ENCODE results near the gene CFAP57. TPM values are rescaled to one million over a fixed set of nuclear protein-coding genes. Genes with fewer than 3 reads are reported as not detected.

The CFAP57 gene
- total and polyA plus RNA-seq, 9 of the 15 experiments (the other 6 are each of a cell fraction or from before 2014, with no cell fraction given), result 0.04 to 0.22 (median 0.07) TPM; not detected in 3

GRCh38 chr1:43171876-43172526 is at the start of gene CFAP57, which contains the start of gene EBNA1BP2 (continued):
- TF ChIP-seq THAP12 (CRISPR knock-in tag; IDR thresholded peaks at IDR 0.05) (peak; percentile 50; the same call in 1 of the 2 replicates), ATF4 (CRISPR knock-in tag; IDR thresholded peaks at IDR 0.05) (no peak), NCOR1 (IDR thresholded peaks at IDR 0.05) (no peak), BCLAF1 (IDR thresholded peaks at IDR 0.05; ENCODE audit: borderline replicate concordance in 1 of 2, control insufficient read depth in 1 of 2, low read depth in 2 of 2, low read length in 1 of 2) (no peak), EP300 (IDR thresholded peaks at IDR 0.05; ENCODE audit: low read length) (no peak), MLX (CRISPR knock-in tag; conservative IDR thresholded peaks at IDR 0.05) (peak in 1 of 2 experiments; percentile 58; a peak in 1 of 4 replicates), MCM5 (IDR thresholded peaks at IDR 0.05; ENCODE audit: low read depth) (no peak), U2AF2 (optimal IDR thresholded peaks at IDR 0.05; ENCODE audit: low read depth, low read length) (no peak), CREM (IDR thresholded peaks at IDR 0.05; ENCODE audit: low read depth) (no peak; the same call in 1 of the 2 replicates), AFF4 (CRISPR knock-in tag; IDR thresholded peaks at IDR 0.05) (peak; percentile 17; the same call in 1 of the 2 replicates), FOXA1 (IDR thresholded peaks at IDR 0.05; ENCODE audit: borderline replicate concordance) (no peak), NELFE (IDR thresholded peaks at IDR 0.05; ENCODE audit: insufficient read depth, insufficient read length) (no peak), HDAC1 (IDR thresholded peaks at IDR 0.05) (peak; percentile 95 to 100), ETV6 (IDR thresholded peaks at IDR 0.05; ENCODE audit: borderline replicate concordance in 1 of 2, low read depth in 2 of 2, low read length in 1 of 2) (peak; percentile 57 to 68; a peak in 2 of 4 replicates), ETV6 (CRISPR knock-in tag; IDR thresholded peaks at IDR 0.05; ENCODE audit: borderline replicate concordance) (no peak)

All from K562 (cell line).